AG04450 (cell line): Measurements from ENCODE around the gene OPA1. TPM values are rescaled to one million over a fixed set of nuclear protein-coding genes. Genes with fewer than 3 reads are reported as not detected.

Source experiments
- CTCF ChIA-PET: fragments of 300-600, 350-600 bp; formaldehyde crosslinking; extraction: SDS; loops from one replicate; lab custom pipeline; 2022; ENCODE audit warnings: antibody characterized with exemption, inconsistent platforms; lab: Charles Lee
- POLR2A ChIA-PET: fragments of 350-600 bp; formaldehyde crosslinking; extraction: SDS; loops from one replicate; lab custom pipeline; 2021; ENCODE audit warnings: antibody characterized with exemption, inconsistent platforms; lab: Yijun Ruan, JAX
- DNase-seq: peaks from one replicate; pipeline ENCODE4 v3.0.0-alpha.2; 2011; ENCODE audit warnings: low read depth, low spot score
- H3K27ac ChIP-seq: one replicate; pipeline ENCODE4 v1.5.1; 2012; ENCODE audit warnings: low read depth, low read length, control low read depth
- H3K27me3 ChIP-seq: one replicate; pipeline ENCODE4 v1.6.0; 2012; ENCODE audit warnings: low read length; ENCODE audit not compliant: control insufficient read depth, insufficient read depth
- H3K4me3 ChIP-seq: 2 replicates; pipeline ENCODE4 v1.5.1; 2011; ENCODE audit warnings: mild to moderate bottlenecking, low read depth, low read length, control low read depth
- H3K9me3 ChIP-seq: 2 replicates; pipeline ENCODE4 v1.5.1; 2012; ENCODE audit warnings: low read length; ENCODE audit not compliant: control insufficient read depth, insufficient read depth
- polyA plus RNA-seq: library from polyadenylated mRNA; depleted of rRNA; stranded (reverse); fragments of >200 nt; gene quantifications from 2 replicates; pipeline ENCODE4 v1.2.3, GENCODE V29; 2011
- TF ChIP-seq, protein P1 (sequence below): IDR thresholded peaks from 2 replicates; pipeline ENCODE4 v1.5.1; 2011; ENCODE audit warnings: low read depth, low read length, control low read depth, inconsistent platforms

Gene OPA1
- polyA plus RNA-seq, 1 experiment: 52.1 TPM

DNA sequence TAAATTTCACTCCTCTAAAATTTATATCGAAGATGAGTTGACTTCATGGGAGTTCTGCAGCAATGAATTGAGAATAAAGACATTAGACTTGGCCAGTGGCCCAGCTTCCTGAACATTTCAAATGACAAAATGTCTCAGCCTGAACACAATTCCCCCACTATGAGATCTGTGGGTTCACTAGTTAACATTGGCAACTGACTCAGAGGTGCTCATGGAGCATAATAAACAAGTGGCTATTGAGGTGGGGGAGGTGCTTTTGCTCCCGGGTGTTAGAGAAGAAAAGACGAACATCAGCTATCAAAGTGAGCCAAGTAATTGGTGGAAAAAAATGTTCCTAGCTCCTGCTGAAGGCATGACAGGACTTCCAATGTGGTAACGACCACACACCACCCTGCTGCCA lies 44.6 kb upstream of the OPA1 start:
- Histone ChIP-seq H3K4me3 (no peak overlapping the region), H3K9me3 (no peaks in the 10 kb centered on the region), H3K27me3 (no peaks in the 10 kb centered on the region), H3K27ac (no peak overlapping the region)
- TF ChIP-seq, protein P1, sequence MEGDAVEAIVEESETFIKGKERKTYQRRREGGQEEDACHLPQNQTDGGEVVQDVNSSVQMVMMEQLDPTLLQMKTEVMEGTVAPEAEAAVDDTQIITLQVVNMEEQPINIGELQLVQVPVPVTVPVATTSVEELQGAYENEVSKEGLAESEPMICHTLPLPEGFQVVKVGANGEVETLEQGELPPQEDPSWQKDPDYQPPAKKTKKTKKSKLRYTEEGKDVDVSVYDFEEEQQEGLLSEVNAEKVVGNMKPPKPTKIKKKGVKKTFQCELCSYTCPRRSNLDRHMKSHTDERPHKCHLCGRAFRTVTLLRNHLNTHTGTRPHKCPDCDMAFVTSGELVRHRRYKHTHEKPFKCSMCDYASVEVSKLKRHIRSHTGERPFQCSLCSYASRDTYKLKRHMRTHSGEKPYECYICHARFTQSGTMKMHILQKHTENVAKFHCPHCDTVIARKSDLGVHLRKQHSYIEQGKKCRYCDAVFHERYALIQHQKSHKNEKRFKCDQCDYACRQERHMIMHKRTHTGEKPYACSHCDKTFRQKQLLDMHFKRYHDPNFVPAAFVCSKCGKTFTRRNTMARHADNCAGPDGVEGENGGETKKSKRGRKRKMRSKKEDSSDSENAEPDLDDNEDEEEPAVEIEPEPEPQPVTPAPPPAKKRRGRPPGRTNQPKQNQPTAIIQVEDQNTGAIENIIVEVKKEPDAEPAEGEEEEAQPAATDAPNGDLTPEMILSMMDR: no peak
- POLR2A ChIA-PET: no interaction called here
- no peak for DNase-seq
- CTCF ChIA-PET: no interaction called here

DNA sequence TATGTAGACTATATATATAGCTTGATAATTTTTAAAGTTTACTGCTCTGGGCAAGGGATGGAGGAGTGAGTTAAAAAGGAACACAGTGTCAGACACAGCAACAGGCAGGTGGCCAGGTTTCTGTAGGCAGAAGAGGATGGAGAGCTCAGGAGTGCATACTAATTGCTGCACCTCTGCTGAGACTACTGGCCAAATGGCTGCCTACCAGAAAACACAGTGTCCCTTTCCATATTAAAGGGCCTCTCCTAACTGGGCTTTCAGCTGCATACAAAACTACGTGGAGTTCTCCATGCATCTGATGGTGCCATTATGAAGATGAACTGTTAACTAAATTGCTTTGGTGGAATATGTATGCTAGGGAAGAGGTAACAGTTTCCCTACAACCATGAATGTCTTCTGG lies 40.1 kb upstream of the OPA1 start:
- no peaks in the 10 kb centered on the region for H3K9me3 ChIP-seq
- CTCF ChIA-PET: interaction anchor here (0.7 kb wide), 1 partner anchor 20 kb away, joined by 5 read pairs; no protein-coding TSS in a partner anchor
- POLR2A ChIA-PET: no interaction called here
- no peaks in the 10 kb centered on the region for H3K27me3 ChIP-seq
- no peak for DNase-seq
- H3K4me3 ChIP-seq: no peak overlapping the region
- H3K27ac ChIP-seq: no peak overlapping the region
- TF ChIP-seq, protein P1: no peak

DNA sequence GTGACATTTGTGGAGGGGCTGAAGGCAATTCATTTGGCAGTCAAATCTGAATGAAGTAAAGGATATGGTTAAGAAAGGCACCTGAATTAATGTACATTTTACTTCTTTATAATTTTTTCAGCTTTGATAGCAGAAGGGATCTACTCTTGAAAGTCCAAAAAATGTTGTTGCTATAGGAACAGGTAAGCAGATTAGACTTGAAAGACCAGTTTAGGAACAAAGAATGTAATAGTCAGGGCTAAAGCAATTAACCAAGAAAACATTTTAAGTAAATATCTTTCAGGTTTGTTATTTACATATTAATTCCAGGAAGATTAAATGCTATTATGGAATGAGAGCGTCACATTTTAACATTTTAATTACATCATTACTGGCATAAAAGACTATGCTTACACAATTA lies 39.4 kb upstream of the OPA1 start:
- no peaks in the 10 kb centered on the region for H3K9me3 ChIP-seq
- TF ChIP-seq, protein P1: no peak
- CTCF ChIA-PET: no interaction called here
- DNase-seq: no peak
- H3K27ac ChIP-seq: no peak overlapping the region
- POLR2A ChIA-PET: no interaction called here
- H3K27me3 ChIP-seq: no peaks in the 10 kb centered on the region
- H3K4me3 ChIP-seq: no peak overlapping the region

DNA sequence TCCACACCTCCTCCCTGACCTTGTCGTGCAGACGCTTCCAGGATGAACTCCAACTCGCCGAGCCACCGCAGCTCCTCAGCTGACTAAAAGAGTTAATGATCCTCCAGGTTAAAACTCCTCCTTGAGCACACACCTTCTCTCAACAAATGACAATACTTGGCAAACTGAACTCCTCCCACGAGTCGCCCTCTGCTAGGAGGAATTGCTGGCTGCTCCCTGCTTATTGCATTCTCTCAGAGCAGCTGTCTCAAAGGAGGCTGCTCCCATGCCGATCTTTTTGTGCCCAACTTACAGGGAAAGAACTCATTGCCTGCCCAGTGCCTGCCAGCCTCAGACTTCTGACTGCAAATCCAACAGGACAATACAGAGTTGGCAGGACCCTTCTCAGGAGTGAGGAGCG lies 38.2 kb upstream of the OPA1 start, which contains the start of gene ATP13A4:
ATP13A4 (minus strand) TSS at position 85 of the 400 bp plus-strand sequence. CDS start 96 bp downstream, outside the sequence.
- H3K4me3 ChIP-seq: no peak within 1 kb of the TSS
- DNase-seq: no peak
- TF ChIP-seq, protein P1: no peak
- H3K27me3 ChIP-seq: no peaks in the 10 kb centered on the region
- ChIA-PET POLR2A (no interaction called here), CTCF (no interaction called here)
- H3K27ac ChIP-seq: no peak within 1 kb of the TSS
- no peaks in the 10 kb centered on the region for H3K9me3 ChIP-seq

DNA sequence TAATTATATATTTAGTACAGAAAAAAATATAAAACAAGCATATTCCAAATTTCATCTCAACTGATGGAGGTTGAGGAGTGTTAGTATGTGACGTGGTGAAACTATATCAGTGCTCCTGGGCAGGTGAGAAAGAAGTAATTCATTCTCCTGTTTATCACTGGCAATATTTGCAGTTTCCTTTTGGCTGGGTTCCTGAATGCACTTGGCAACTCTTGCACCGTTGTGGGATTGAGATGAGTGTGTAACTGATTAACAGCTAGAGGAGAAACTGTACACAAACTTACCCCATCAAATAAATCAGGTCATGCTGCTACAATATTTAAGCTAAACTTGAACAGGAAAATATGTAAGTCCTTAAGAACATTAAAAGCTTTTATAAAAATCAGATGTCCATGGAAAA lies 36.2 kb upstream of the OPA1 start:
- ChIA-PET POLR2A (no interaction called here), CTCF (interaction anchor here (0.6 to 0.8 kb wide), 3 partner anchors 16 to 753 kb away, joined by 3 to 4 read pairs (median 3); no protein-coding TSS in a partner anchor)
- Histone ChIP-seq H3K9me3 (no peaks in the 10 kb centered on the region), H3K4me3 (no peak overlapping the region), H3K27ac (no peak overlapping the region), H3K27me3 (no peaks in the 10 kb centered on the region)
- TF ChIP-seq, protein P1: no peak
- no peak for DNase-seq
